ENCODE measurements around the gene GRM4. TPM values are rescaled to one million over a fixed set of nuclear protein-coding genes. Genes with fewer than 3 reads are reported as not detected.

Gene GRM4
- total RNA-seq, 4 donors from 2014 or later, result not detected

DNA sequence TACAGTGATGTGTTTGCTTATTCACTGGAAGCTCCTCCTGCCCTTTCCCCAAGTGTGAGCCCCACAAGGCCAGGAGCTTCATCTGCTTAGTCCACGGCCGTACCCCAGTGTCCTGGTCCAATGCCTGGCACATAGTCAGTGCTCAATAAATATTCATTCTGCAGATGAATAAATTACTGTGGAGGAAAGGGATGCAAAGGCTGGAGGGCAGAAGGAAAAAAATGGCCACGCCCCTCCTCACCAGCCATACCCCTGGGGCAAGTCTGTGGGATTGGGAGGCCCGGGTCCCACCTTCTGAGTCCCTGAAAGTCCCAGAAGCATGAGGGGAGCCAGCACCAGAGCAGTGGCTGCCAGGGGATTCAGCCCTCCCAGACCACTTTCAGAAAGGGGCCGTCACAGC is 65.5 kb downstream of the GRM4 start:
- TF ChIP-seq, protein P1, sequence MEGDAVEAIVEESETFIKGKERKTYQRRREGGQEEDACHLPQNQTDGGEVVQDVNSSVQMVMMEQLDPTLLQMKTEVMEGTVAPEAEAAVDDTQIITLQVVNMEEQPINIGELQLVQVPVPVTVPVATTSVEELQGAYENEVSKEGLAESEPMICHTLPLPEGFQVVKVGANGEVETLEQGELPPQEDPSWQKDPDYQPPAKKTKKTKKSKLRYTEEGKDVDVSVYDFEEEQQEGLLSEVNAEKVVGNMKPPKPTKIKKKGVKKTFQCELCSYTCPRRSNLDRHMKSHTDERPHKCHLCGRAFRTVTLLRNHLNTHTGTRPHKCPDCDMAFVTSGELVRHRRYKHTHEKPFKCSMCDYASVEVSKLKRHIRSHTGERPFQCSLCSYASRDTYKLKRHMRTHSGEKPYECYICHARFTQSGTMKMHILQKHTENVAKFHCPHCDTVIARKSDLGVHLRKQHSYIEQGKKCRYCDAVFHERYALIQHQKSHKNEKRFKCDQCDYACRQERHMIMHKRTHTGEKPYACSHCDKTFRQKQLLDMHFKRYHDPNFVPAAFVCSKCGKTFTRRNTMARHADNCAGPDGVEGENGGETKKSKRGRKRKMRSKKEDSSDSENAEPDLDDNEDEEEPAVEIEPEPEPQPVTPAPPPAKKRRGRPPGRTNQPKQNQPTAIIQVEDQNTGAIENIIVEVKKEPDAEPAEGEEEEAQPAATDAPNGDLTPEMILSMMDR (IDR thresholded peaks at IDR 0.05; ENCODE audit: low read depth), result no peak

DNA sequence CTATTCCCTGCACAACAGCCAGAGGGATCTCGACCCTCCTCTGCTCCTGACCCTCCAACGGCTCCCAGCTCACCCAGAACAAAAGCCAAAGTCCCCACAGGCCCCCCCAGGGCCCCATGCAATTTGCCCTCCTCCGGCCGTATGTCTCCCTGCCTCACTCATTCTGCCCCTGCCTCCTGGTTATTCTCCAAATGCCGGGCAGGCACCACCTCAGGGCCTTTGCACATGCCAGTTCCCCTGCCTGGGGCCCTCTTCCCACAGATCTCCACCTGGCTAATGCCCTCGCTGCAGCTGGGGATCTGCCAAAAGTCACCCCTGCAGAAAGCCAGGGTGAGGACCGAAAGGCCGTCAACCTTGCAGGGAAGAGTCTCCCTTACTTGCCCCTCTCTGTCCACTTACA is 66.0 kb downstream of the GRM4 start:
- TF ChIP-seq, protein P1 (IDR thresholded peaks at IDR 0.05; ENCODE audit: low read depth), result no peak

DNA sequence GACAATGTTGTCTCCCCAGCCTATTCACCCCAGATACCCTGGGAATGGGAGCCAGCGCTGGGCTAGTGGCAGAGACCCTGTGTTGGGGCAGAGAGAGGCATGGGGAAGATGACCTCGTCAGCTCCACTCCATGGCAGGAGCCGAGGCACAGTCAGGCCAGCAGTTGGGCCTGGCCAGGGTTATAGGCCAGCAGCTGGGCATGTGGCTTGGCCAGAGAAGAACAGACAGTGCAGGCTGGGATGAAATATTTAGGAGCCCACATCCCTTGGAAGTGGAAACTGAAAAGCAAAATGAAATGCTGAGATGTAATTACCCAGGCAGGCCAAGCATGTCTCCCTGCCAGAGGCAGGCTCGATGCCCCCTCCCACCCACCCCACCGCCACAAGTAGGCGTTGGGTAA is 70.0 kb downstream of the GRM4 start:
- TF ChIP-seq, protein P1 (IDR thresholded peaks at IDR 0.05; ENCODE audit: low read depth), result no peak

DNA sequence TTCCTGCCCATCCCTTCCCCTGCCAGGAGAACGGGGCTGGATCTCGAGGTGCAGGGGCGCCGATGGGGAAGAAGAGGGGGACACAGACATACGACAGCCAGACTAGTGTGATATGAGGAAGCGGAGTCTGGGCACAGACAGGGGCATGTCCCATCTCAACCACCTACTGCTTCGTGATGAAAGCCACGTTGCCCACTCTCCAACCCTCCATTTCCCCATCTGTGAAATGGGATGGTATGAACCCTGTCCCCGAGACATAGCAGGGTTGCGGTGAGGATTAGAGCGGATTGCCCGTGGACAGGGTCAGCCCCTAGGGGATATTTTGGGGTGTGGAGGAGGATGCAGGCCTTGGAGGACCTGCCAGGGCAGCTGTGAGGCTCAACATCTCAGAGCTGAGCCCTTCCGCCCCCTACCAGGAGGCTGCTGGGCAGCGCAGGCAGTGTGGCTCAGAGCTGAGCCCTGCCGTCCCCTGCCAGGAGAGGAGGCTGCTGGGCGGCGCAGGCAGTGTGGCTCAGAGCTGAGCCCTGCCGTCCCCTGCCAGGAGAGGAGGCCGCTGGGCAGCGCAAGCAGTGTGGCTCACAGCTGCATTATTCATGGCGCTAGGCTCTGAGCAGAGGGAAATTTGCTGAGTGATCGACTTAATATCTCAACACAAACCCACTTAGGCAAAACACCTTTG is 71.7 kb downstream of the GRM4 start:
- TF ChIP-seq, protein P1 (IDR thresholded peaks at IDR 0.05; ENCODE audit: low read depth), result no peak

DNA sequence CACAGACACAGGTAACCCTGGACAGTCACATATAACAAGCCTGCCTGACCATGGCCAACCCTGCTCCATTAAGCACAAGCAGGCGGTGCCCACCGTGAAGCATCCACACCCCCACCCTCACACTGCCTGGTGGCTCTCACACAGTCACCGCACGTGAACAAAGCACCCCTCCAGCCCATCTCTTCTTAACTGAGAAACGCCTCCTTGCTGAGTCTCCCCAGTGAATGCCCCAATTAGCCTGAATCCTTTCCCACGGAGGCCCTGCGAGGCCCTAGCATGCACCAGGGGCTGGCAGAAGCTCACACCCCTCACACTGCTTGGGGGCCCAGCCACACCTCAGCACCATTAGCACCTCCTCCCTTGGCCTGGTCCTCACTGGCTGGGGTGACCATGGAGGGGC is 72.3 kb downstream of the GRM4 start:
- TF ChIP-seq, protein P1 (IDR thresholded peaks at IDR 0.05; ENCODE audit: low read depth), result no peak

DNA sequence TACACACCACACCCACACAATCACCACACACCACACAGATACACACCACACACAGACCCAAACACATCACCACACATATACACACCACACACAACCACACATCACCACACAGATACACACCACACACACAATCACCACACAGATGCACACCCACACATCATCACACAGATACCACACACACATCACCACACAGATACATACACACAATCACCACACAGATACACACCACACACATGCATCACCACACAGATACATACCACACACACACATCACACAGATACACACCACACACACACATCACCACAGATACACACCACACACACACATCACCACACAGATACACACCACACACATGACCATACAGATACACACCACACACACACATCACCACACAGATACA is 73.2 kb downstream of the GRM4 start:
- TF ChIP-seq, protein P1 (IDR thresholded peaks at IDR 0.05; ENCODE audit: low read depth), result no peak

DNA sequence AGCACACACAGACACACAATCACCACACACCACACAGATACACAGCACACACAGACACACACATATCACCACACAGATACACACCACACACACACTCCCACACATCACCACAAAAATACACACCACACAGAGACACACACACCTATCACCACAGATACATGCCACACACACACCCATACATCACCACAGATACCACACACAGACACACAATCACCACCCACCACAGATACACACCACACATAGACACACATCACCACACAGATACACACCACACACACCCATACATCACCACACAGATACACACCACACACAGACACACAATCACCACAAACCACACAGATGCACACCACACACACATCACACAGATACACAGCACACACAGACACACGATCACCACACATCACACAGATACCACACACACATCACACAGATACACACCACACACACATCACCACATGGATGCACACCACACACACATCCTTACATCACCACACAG is 74.0 kb downstream of the GRM4 start:
- TF ChIP-seq, protein P1 (IDR thresholded peaks at IDR 0.05; ENCODE audit: low read depth), result no peak
